ENCODE results near the gene RRAS2. TPM values are rescaled to one million over a fixed set of nuclear protein-coding genes. Genes with fewer than 3 reads are reported as not detected.

RRAS2 gene
- total RNA-seq, 1 donor from 2014 or later = 45.5 TPM

DNA sequence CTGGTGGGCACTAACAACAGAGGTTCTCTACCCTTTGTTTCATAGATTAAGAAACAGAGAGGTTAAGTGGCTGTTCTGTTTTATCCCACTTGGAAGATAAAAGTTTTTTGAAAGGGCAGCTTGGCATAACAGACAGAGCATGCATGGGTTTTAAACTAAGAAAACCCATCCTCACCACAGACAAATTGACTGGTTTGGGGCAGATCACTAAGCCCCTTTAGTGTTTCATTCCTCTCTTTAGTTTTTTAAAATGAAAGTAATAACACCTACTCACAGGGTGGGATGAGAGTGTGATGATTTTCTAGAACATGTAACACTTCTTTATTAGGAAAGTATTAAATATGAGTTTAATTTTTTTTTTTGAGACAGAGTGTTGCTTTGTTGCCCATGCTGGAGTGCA lies 12.3 kb upstream of the RRAS2 start:
- Mint-ChIP-seq H3K9me3 (ENCODE audit: low read depth) (no peaks in the 10 kb centered on the region), H3K4me1 (ENCODE audit: low read depth) (peaks cover 17% of the 10 kb centered on the region), H3K4me3 (ENCODE audit: low read depth) (no peak overlapping the region), H3K27ac (no peak overlapping the region), H3K36me3 (ENCODE audit: insufficient read depth) (no peaks in the 10 kb centered on the region), H3K27me3 (peaks cover 19% of the 10 kb centered on the region)
- no peak for DNase-seq (ENCODE audit: low spot score, unreplicated experiment)
- TF ChIP-seq, protein P1, sequence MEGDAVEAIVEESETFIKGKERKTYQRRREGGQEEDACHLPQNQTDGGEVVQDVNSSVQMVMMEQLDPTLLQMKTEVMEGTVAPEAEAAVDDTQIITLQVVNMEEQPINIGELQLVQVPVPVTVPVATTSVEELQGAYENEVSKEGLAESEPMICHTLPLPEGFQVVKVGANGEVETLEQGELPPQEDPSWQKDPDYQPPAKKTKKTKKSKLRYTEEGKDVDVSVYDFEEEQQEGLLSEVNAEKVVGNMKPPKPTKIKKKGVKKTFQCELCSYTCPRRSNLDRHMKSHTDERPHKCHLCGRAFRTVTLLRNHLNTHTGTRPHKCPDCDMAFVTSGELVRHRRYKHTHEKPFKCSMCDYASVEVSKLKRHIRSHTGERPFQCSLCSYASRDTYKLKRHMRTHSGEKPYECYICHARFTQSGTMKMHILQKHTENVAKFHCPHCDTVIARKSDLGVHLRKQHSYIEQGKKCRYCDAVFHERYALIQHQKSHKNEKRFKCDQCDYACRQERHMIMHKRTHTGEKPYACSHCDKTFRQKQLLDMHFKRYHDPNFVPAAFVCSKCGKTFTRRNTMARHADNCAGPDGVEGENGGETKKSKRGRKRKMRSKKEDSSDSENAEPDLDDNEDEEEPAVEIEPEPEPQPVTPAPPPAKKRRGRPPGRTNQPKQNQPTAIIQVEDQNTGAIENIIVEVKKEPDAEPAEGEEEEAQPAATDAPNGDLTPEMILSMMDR (IDR thresholded peaks at IDR 0.05; ENCODE audit: unreplicated experiment) = no peak

DNA sequence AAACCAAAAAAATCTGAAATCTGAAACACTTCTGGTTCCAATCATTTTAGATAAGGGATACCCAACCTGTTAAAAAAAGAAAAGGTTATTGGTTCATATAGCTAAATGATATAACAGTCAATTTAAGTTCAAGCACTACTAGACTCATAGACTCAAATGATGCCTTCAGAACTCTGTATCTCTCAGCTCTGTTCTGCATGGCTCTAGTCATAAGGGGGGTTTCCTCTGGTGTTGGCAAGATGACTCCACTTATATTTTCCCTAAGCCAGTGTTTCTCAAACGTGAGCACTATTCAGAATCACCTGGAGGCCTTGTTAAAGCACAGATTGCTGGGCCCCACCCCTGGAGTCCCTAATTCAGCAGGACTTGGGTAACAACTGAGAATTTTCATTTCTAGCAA lies 11.5 kb upstream of the RRAS2 start:
- TF ChIP-seq, protein P1 (IDR thresholded peaks at IDR 0.05; ENCODE audit: unreplicated experiment) = no peak
- Mint-ChIP-seq H3K36me3 (ENCODE audit: insufficient read depth) (no peaks in the 10 kb centered on the region), H3K27ac (no peak overlapping the region), H3K9me3 (ENCODE audit: low read depth) (no peaks in the 10 kb centered on the region), H3K27me3 (peaks cover 16% of the 10 kb centered on the region), H3K4me1 (ENCODE audit: low read depth) (peaks cover 17% of the 10 kb centered on the region), H3K4me3 (ENCODE audit: low read depth) (no peak overlapping the region)
- no peak for DNase-seq (ENCODE audit: low spot score, unreplicated experiment)

DNA sequence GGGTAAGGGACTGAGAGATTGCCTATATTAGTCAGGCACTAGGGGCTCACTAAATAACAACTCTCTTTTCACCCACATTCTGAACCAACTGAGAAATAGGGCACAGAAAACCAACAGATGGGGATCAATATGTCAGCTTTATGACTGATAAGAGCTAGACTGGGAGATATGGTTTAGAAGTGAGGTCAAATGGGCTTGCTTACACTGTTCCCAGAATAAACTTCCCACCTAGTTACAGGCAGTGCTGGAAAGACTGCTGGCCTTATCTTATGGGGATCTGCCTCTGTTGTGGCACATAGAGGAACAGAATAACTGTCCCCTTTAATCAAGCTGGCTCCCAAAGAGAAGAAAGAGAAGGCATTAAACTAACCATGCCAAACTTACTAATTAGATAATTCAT lies 10.6 kb upstream of the RRAS2 start:
- H3K9me3 Mint-ChIP-seq (ENCODE audit: low read depth) = no peaks in the 10 kb centered on the region
- H3K27ac Mint-ChIP-seq = peak overlapping the region; percentile 4
- no peaks in the 10 kb centered on the region for H3K36me3 Mint-ChIP-seq (ENCODE audit: insufficient read depth)
- peaks cover 13% of the 10 kb centered on the region for H3K27me3 Mint-ChIP-seq
- no peak overlapping the region for H3K4me3 Mint-ChIP-seq (ENCODE audit: low read depth)
- peaks cover 17% of the 10 kb centered on the region for H3K4me1 Mint-ChIP-seq (ENCODE audit: low read depth)
- no peak for DNase-seq (ENCODE audit: low spot score, unreplicated experiment)
- TF ChIP-seq, protein P1 (IDR thresholded peaks at IDR 0.05; ENCODE audit: unreplicated experiment) = no peak

DNA sequence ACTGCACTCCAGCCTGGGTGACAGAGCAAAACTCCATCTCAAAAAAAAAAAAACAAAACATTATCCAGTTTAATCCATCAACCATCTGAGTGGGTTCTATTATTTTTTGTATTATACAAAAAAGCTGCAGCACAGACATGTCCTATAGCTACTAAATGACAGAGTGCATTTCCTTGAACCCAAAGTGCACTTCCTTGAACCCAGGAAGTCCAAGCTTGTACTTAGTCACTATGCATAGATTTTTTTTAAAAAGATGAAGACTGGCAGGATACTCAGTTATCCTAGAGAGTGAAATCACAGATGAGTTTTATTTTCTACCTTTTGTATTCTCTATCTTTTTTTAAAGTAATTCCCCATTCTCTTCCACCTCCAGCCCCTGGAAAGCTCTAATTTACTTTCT lies 8.0 kb upstream of the RRAS2 start:
- Mint-ChIP-seq H3K4me3 (ENCODE audit: low read depth) (no peak overlapping the region), H3K27ac (no peak overlapping the region), H3K9me3 (ENCODE audit: low read depth) (no peaks in the 10 kb centered on the region), H3K36me3 (ENCODE audit: insufficient read depth) (no peaks in the 10 kb centered on the region), H3K4me1 (ENCODE audit: low read depth) (peaks cover 16% of the 10 kb centered on the region), H3K27me3 (peaks cover 21% of the 10 kb centered on the region)
- TF ChIP-seq, protein P1 (IDR thresholded peaks at IDR 0.05; ENCODE audit: unreplicated experiment) = no peak
- no peak for DNase-seq (ENCODE audit: low spot score, unreplicated experiment)

DNA sequence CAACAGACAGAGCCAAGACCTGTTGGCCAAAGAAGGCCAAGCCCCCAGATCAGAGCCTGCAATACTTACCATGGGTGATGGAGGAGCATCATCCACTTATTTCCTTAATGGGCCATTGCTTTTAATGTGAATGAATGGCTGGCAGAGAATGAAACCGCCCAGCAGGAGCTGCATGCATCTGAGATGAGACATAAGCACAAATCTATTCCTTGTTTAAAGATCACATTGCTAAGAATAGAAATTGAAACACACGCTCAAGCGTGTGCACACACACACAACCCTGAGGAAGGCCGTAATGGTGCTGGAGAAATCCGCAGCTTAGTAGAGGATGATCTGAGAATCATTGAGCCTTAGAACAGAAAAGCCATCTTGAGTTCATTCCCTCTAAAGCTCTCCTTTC lies 5.3 kb upstream of the RRAS2 start:
- Mint-ChIP-seq H3K27me3 (peaks cover 26% of the 10 kb centered on the region), H3K27ac (no peak overlapping the region), H3K9me3 (ENCODE audit: low read depth) (no peaks in the 10 kb centered on the region), H3K4me1 (ENCODE audit: low read depth) (peaks cover 3% of the 10 kb centered on the region), H3K4me3 (ENCODE audit: low read depth) (no peak overlapping the region), H3K36me3 (ENCODE audit: insufficient read depth) (no peaks in the 10 kb centered on the region)
- TF ChIP-seq, protein P1 (IDR thresholded peaks at IDR 0.05; ENCODE audit: unreplicated experiment) = no peak
- no peak for DNase-seq (ENCODE audit: low spot score, unreplicated experiment)
